Endothelial cell of umbilical vein (primary cell): ENCODE results near the gene EPHX1. TPM values are rescaled to one million over a fixed set of nuclear protein-coding genes. Genes with fewer than 3 reads are reported as not detected.

Experiments used
- BruUV-seq: library from RNA; stranded (reverse); fragments of 400-500 nt; replicated peaks from 2 replicates; lab custom pipeline; 2021; lab: Mats Ljungman, UMichigan
- CTCF ChIA-PET: fragments of 300-600, 350-600 bp; sonication (Branson Sonifier 250); formaldehyde crosslinking; loops from one replicate; lab custom pipeline; 2021; ENCODE audit warnings: antibody characterized with exemption, inconsistent platforms; lab: Charles Lee
- POLR2A ChIA-PET: fragments of 300-600, 350-600 bp; sonication (Branson Sonifier 250); formaldehyde crosslinking; loops from one replicate; lab custom pipeline; 2021; ENCODE audit warnings: antibody characterized with exemption, inconsistent platforms; lab: Charles Lee
- DNase-seq: peaks from one replicate; pipeline ENCODE4 v3.0.0-alpha.2; 2011; ENCODE audit warnings: low read depth, low spot score
- FAIRE-seq: peaks from 2 replicates; lab custom pipeline; 2011; peaks lifted over from hg19 to GRCh38; lab: Jason Lieb, UNC
- H2AFZ ChIP-seq: 2 replicates; pipeline ENCODE4 v1.6.0; 2012; ENCODE audit warnings: low read depth, low read length, control low read depth, inconsistent platforms
- H3K27ac ChIP-seq: 2 replicates; pipeline ENCODE4 v1.5.1; 2011; ENCODE audit warnings: low read depth, mild to moderate bottlenecking, control low read depth, low read length, moderate library complexity; ENCODE audit not compliant: insufficient read depth
- H3K27me3 ChIP-seq, 2 experiments: 2 replicates each; pipeline versions ENCODE4 v1.6.0 to v1.6.1; 2011; ENCODE audit warnings: low read length in 2 of 2, mixed read lengths in 1 of 2; ENCODE audit not compliant: control insufficient read depth in 2 of 2, insufficient read depth in 2 of 2
- H3K36me3 ChIP-seq, 2 experiments: 2 replicates in 1 of 2; 3 replicates in 1 of 2; pipeline ENCODE4 v1.5.1; 2011; ENCODE audit warnings: low read length in 2 of 2, mild to moderate bottlenecking in 1 of 2, moderate library complexity in 1 of 2; ENCODE audit not compliant: control insufficient read depth in 2 of 2, insufficient read depth in 2 of 2; ENCODE audit errors: extremely low read depth in 1 of 2
- H3K4me1 ChIP-seq: 3 replicates; pipeline ENCODE4 v1.5.1; 2011; ENCODE audit warnings: mild to moderate bottlenecking, low read length; ENCODE audit not compliant: control insufficient read depth, insufficient read depth; ENCODE audit errors: extremely low read depth
- H3K4me2 ChIP-seq: 2 replicates; pipeline ENCODE4 v1.6.1; 2011; ENCODE audit warnings: low read length, control low read depth, mixed read lengths; ENCODE audit not compliant: insufficient read depth
- H3K4me3 ChIP-seq, 3 experiments: fragments of 200-600 bp in 1 of 3; sonication (generic), shearing (Covaris generic) in 1 of 3; replicated peaks in 1 of 3; 2 replicates each; pipeline ENCODE4 v1.5.1; 2011 to 2016; ENCODE audit warnings: control low read depth in 3 of 3, low read length in 3 of 3, mild to moderate bottlenecking in 2 of 3, inconsistent platforms in 1 of 3, low read depth in 1 of 3, moderate library complexity in 1 of 3; ENCODE audit not compliant: insufficient read depth in 1 of 3
- H3K79me2 ChIP-seq: 2 replicates; pipeline ENCODE4 v1.6.0; 2012; ENCODE audit warnings: low read length, inconsistent platforms; ENCODE audit not compliant: control insufficient read depth, insufficient read depth
- H3K9ac ChIP-seq: replicated peaks from 2 replicates; pipeline ENCODE3; 2011; ENCODE audit warnings: low read length, control low read depth; ENCODE audit not compliant: insufficient read depth; ENCODE audit errors: extremely low read depth
- H3K9me1 ChIP-seq: replicated peaks from 3 replicates; pipeline ENCODE4 v1.6.0; 2011; ENCODE audit warnings: mild to moderate bottlenecking, low read length; ENCODE audit not compliant: control insufficient read depth, insufficient read depth; ENCODE audit errors: extremely low read depth
- H3K9me3 ChIP-seq: replicated peaks from 2 replicates; pipeline ENCODE4 v1.5.1; 2012; ENCODE audit warnings: low read length, inconsistent platforms; ENCODE audit not compliant: control insufficient read depth, insufficient read depth
- H4K20me1 ChIP-seq: replicated peaks from 2 replicates; pipeline ENCODE3; 2011; ENCODE audit warnings: mild to moderate bottlenecking, low read length; ENCODE audit not compliant: control insufficient read depth, insufficient read depth; ENCODE audit errors: extremely low read depth
- EZH2 ChIP-seq: IDR thresholded peaks from 2 replicates; pipeline ENCODE4 v1.6.1; 2012; ENCODE audit warnings: borderline replicate concordance, low read depth, mild to moderate bottlenecking, moderate library complexity, low read length, inconsistent platforms; ENCODE audit not compliant: severe bottlenecking
- FOS ChIP-seq: IDR thresholded peaks from 2 replicates; pipeline ENCODE4 v1.6.1; 2011; ENCODE audit warnings: mild to moderate bottlenecking, low read length, moderate library complexity, borderline replicate concordance; ENCODE audit not compliant: insufficient read depth
- GATA2 ChIP-seq: IDR thresholded peaks from 2 replicates; pipeline ENCODE4 v1.7.0; 2011; ENCODE audit warnings: low read depth, mild to moderate bottlenecking, moderate library complexity, mixed read lengths, low read length; ENCODE audit not compliant: insufficient read length, insufficient read depth
- JUN ChIP-seq: IDR thresholded peaks from 2 replicates; pipeline ENCODE4 v1.6.1; 2011; ENCODE audit warnings: borderline replicate concordance, low read depth; ENCODE audit not compliant: insufficient read length, insufficient read depth
- MAX ChIP-seq: IDR thresholded peaks from 2 replicates; pipeline ENCODE4 v1.6.1; 2011; ENCODE audit not compliant: insufficient read depth, insufficient read length
- MYC ChIP-seq: IDR thresholded peaks from one replicate; pipeline ENCODE4 v1.6.1; 2011; ENCODE audit warnings: mild to moderate bottlenecking, low read depth, low read length
- POLR2A ChIP-seq: IDR thresholded peaks from 2 replicates; pipeline ENCODE4 v1.6.1; 2012; ENCODE audit warnings: low read depth, mild to moderate bottlenecking, control low read depth, low read length
- POLR2AphosphoS5 ChIP-seq: IDR thresholded peaks from 2 replicates; pipeline ENCODE4 v1.6.1; 2012; ENCODE audit warnings: low read depth, mild to moderate bottlenecking, control low read depth, low read length, moderate library complexity; ENCODE audit not compliant: insufficient read depth
- dilution Hi-C: fragments of 300-500 bp; cut with MboI; formaldehyde crosslinking; loops from one replicate; pipeline ENCODE4 v1.15.0; 2019; ENCODE audit warnings: low sequenced_read_pairs; ENCODE audit not compliant: extremely low pct_ligation_motif_present
- intact Hi-C: fragments of 100-400 bp; cut with micrococcal nuclease; formaldehyde crosslinking; loops from one replicate; pipeline ENCODE4 v1.10.0; 2022
- polyA plus RNA-seq, 4 experiments: library from polyadenylated mRNA; depleted of rRNA in 3 of 4; stranded (reverse) in 3 of 4; unstranded in 1 of 4; fragments of >200 nt; gene quantifications; 2 replicates each; pipeline versions ENCODE4 v1.2.1 to v1.2.3, GENCODE V29; 2011 to 2012; ENCODE audit warnings: missing spikeins in 1 of 4
- total RNA-seq: library from RNA; stranded (reverse); gene quantifications from 2 replicates; pipeline ENCODE4 v1.2.3, GENCODE V29; 2021
- TF ChIP-seq, protein P1 (sequence below), 2 donors: IDR thresholded peaks; 1 replicate in 1 of 2; 2 replicates in 1 of 2; pipeline ENCODE4 v1.5.1; 2011; ENCODE audit warnings: low read length in 2 of 2, mild to moderate bottlenecking in 2 of 2, moderate library complexity in 2 of 2, control low read depth in 1 of 2, inconsistent platforms in 1 of 2, low read depth in 1 of 2; ENCODE audit not compliant: insufficient read depth in 1 of 2; ENCODE audit errors: extremely low read depth in 1 of 2

Gene EPHX1
- total and polyA plus RNA-seq, 2 donors (not counting 3 experiments of a cell fraction or from before 2014, with no cell fraction given) = 23.7 to 25.2 TPM

GRCh38 chr1:225880222-225880588 lies 70.3 kb downstream of the EPHX1 start:
- Histone ChIP-seq H3K4me3 (no peak overlapping the region), H2AFZ (no peak overlapping the region), H4K20me1 (no peaks in the 10 kb centered on the region), H3K36me3 (peaks cover 0 to 2% of the 10 kb centered on the region in 2 experiments), H3K27ac (no peak overlapping the region), H3K4me2 (no peak overlapping the region), H3K4me1 (peaks cover 14% of the 10 kb centered on the region), H3K27me3 (no peaks in the 10 kb centered on the region), H3K9me1 (no peaks in the 10 kb centered on the region), H3K9me3 (no peaks in the 10 kb centered on the region), H3K79me2 (no peaks in the 10 kb centered on the region), H3K9ac (no peak overlapping the region)
- intact Hi-C loops (no loop called here), dilution Hi-C loops (no loop called here)
- TF ChIP-seq GATA2 (no peak), FOS (no peak), EZH2 (no peak), JUN (no peak), MYC (no peak), POLR2A (no peak), MAX (no peak), POLR2AphosphoS5 (no peak)
- TF ChIP-seq, protein P1, sequence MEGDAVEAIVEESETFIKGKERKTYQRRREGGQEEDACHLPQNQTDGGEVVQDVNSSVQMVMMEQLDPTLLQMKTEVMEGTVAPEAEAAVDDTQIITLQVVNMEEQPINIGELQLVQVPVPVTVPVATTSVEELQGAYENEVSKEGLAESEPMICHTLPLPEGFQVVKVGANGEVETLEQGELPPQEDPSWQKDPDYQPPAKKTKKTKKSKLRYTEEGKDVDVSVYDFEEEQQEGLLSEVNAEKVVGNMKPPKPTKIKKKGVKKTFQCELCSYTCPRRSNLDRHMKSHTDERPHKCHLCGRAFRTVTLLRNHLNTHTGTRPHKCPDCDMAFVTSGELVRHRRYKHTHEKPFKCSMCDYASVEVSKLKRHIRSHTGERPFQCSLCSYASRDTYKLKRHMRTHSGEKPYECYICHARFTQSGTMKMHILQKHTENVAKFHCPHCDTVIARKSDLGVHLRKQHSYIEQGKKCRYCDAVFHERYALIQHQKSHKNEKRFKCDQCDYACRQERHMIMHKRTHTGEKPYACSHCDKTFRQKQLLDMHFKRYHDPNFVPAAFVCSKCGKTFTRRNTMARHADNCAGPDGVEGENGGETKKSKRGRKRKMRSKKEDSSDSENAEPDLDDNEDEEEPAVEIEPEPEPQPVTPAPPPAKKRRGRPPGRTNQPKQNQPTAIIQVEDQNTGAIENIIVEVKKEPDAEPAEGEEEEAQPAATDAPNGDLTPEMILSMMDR (IDR thresholded peaks at IDR 0.05; ENCODE audit: extremely low read depth in 1 of 2, insufficient read depth in 1 of 2, low read depth in 1 of 2, low read length in 2 of 2) = no peak
- no TSS peak for BruUV-seq
- CTCF ChIA-PET = interaction anchor here (1.3 to 4.7 kb wide), 3 partner anchors 30 to 406 kb away, joined by 3 to 40 read pairs (median 7); partner anchors contain the start of gene EPHX1
- FAIRE-seq = peak; percentile 12
- POLR2A ChIA-PET = interaction anchor here (1.3 kb wide), 1 partner anchor 103 kb away, joined by 4 read pairs; the partner anchor contains the start of gene SRP9
- DNase-seq = no peak
